ENCODE measurements around the gene SRL.

- TF ChIP-seq CTCF (IDR thresholded peaks at IDR 0.05; ENCODE audit: low read depth, low read length, poor library complexity, severe bottlenecking): no peak
- no peak for TF ChIP-seq EZH2phosphoT487 (IDR thresholded peaks at IDR 0.05; ENCODE audit: borderline replicate concordance, low read length)
These were observed 29.5 kb downstream of the SRL start for GRCh38 chr16:4212211-4212933.

Data from DOHH2 (cell line).